ENCODE measurements around the gene RHBDD3.

Gene RHBDD3

DNA sequence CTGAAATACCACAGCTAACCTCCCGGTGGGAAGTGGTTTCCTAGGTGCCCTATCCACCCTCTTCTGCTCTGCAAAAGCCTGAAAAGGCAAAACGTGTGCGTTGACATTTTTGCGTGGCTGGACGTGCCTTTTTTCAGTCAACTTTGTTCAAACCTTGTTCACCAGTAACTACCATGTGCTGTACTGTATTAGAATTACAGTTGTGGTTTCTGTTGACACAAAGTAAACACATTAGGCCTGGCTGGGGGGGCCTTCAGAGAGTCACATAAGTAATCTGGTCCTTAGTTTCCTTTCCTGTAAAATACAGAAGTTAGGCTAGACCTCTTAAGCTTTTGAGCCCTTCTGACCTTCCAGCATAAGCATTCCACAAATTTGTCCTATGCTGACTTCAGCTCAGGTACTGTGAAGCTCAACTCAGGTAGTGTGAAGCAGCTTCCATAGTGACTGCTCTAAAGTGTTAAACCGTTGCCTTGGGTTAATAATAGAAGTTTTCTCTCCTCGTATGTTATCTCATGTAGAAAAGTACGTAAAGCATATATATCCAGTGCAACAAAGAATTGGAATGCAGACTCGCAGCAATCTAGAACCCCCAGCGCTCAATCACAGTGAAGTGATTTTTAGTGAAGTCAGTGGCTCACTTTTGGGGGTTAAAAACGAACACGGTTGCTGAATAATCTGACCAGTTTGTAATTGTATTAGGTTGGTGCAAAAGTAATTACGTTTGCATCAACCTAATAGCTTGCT lies 2.1 kb upstream of the RHBDD3 start:
- TF ChIP-seq CTCF (IDR thresholded peaks at IDR 0.05; ENCODE audit: low read depth, low read length, missing control alignments), result no peak
- no peaks in the 10 kb centered on the region for H3K27me3 ChIP-seq (replicated peaks)
- DNase-seq, result no peak
- no peak overlapping the region for H3K27ac ChIP-seq
- H3K4me3 ChIP-seq (ENCODE audit: low read depth, low read length), result peak overlapping the region; percentile 86
- H3K36me3 ChIP-seq (replicated peaks), result peaks cover 43% of the 10 kb centered on the region
- in situ Hi-C loops (cut with HindIII; ENCODE audit: low pct_ligation_motif_present, low sequenced_read_pairs), result no loop called here

DNA sequence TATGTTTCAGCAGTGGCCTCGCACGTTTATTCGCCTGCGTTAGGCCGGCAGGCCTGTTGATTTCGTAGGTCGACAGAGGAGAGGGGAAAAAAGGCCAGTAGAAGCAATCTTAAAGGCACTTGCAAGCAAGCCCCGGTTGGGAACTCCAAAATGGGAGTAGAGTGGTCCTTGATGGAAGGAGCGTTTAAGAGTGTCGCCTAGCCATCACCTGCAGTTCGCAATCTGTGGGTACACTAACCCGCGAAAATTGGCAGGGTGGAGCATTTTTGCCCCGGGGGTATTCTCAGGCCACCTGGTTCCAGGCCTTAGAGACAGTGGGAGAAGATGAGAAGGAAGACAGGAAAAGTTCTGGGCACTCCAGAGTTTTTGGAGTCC lies 1.4 kb upstream of the RHBDD3 start:
- Histone ChIP-seq H3K27me3 (replicated peaks) (no peaks in the 10 kb centered on the region), H3K27ac (peak overlapping the region; percentile 100), H3K36me3 (replicated peaks) (peaks cover 36% of the 10 kb centered on the region), H3K4me3 (ENCODE audit: low read depth, low read length) (peak overlapping the region; percentile 86)
- no peak for DNase-seq
- in situ Hi-C loops (cut with HindIII; ENCODE audit: low pct_ligation_motif_present, low sequenced_read_pairs), result no loop called here
- no peak for TF ChIP-seq CTCF (IDR thresholded peaks at IDR 0.05; ENCODE audit: low read depth, low read length, missing control alignments)

GRCh38 chr22:29268511-29269229 lies 889 bp upstream of the RHBDD3 start:
- Histone ChIP-seq H3K27me3 (replicated peaks) (no peaks in the 10 kb centered on the region), H3K36me3 (replicated peaks) (peaks cover 31% of the 10 kb centered on the region), H3K27ac (peak overlapping the region; percentile 100), H3K4me3 (ENCODE audit: low read depth, low read length) (peak overlapping the region; percentile 86)
- no peak for TF ChIP-seq CTCF (IDR thresholded peaks at IDR 0.05; ENCODE audit: low read depth, low read length, missing control alignments)
- in situ Hi-C loops (cut with HindIII; ENCODE audit: low pct_ligation_motif_present, low sequenced_read_pairs), result no loop called here
- peak; percentile 41 for DNase-seq

GRCh38 chr22:29267462-29267857 lies 321 bp downstream of the RHBDD3 start:
- in situ Hi-C loops (cut with HindIII; ENCODE audit: low pct_ligation_motif_present, low sequenced_read_pairs), result no loop called here
- H3K27me3 ChIP-seq (replicated peaks), result no peaks in the 10 kb centered on the region
- TF ChIP-seq CTCF (IDR thresholded peaks at IDR 0.05; ENCODE audit: low read depth, low read length, missing control alignments), result no peak
- H3K27ac ChIP-seq, result peak overlapping the region; percentile 100
- H3K36me3 ChIP-seq (replicated peaks), result peaks cover 19% of the 10 kb centered on the region
- peak overlapping the region; percentile 86 for H3K4me3 ChIP-seq (ENCODE audit: low read depth, low read length)
- no peak for DNase-seq

DNA sequence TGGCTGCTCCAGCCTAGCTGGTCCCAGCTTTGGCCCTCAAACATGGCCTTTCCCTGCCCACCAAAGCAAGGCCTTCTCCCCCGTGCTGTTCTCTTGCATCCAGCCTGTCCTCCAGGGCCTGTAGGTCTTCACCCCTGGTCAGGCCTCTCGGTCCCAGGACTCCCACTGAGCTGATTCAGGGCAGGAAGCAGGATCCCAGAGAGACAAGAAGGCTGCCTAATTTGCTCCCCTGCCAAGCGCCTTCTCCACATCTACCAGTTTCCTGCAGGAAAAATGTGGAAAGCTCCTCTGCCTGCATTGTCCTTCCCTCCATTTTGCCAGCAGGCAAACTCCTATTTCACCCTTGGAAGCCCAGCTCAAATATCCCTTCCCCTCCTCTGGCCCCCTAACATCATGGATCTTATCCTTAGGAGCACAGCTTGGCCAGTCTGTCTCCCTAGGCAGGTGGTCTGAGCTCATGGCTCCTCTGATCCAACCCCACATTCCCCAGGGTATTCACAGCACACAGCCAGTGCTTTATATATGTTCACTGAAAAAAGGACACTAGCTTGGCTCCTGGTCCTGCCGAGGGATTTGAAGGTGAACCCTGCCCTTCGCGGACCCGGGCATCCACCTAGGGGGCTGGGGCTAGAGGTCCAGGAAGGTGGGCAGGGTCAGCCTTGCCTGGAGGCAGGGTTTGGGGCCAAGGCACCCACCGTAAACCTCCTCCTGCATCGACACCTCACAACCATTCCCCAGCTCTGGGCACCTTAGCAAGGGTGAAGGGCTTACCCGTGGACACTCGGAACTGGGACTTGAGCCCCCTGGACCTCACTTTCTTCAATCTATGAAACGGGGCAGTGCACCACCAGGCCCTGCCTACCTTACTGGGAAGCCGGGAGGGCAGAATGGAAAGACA lies 968 bp downstream of the RHBDD3 start:
- Histone ChIP-seq H3K36me3 (replicated peaks) (peaks cover 16% of the 10 kb centered on the region), H3K4me3 (ENCODE audit: low read depth, low read length) (peak overlapping the region; percentile 86), H3K27me3 (replicated peaks) (no peaks in the 10 kb centered on the region), H3K27ac (peak overlapping the region; percentile 100)
- in situ Hi-C loops (cut with HindIII; ENCODE audit: low pct_ligation_motif_present, low sequenced_read_pairs), result no loop called here
- DNase-seq, result no peak
- TF ChIP-seq CTCF (IDR thresholded peaks at IDR 0.05; ENCODE audit: low read depth, low read length, missing control alignments), result no peak

All from brain microvascular endothelial cell (primary cell).